GM13976 (cell line): ENCODE data around the gene RPS25.

Source experiments
- DNase-seq: peaks from one replicate; pipeline ENCODE4 v3.0.0; 2012; ENCODE audit warnings: low spot score
- in situ Hi-C: fragments of 300-500 bp; cut with MboI; formaldehyde crosslinking; loops from one replicate; pipeline ENCODE4 v1.12.0; 2022; ENCODE audit warnings: low sequenced_read_pairs, mixed read lengths, inconsistent platforms; ENCODE audit not compliant: unreplicated experiment
- TF ChIP-seq, protein P1 (sequence below): IDR thresholded peaks from 2 replicates; pipeline ENCODE4 v1.5.1; 2012; ENCODE audit warnings: borderline replicate concordance, mild to moderate bottlenecking; ENCODE audit not compliant: insufficient read depth; ENCODE audit errors: extremely low read depth, missing control alignments, control extremely low read depth

Gene RPS25

GRCh38 chr11:119011476-119012053, 6.6 kb downstream of the RPS25 start:
- TF ChIP-seq, protein P1, sequence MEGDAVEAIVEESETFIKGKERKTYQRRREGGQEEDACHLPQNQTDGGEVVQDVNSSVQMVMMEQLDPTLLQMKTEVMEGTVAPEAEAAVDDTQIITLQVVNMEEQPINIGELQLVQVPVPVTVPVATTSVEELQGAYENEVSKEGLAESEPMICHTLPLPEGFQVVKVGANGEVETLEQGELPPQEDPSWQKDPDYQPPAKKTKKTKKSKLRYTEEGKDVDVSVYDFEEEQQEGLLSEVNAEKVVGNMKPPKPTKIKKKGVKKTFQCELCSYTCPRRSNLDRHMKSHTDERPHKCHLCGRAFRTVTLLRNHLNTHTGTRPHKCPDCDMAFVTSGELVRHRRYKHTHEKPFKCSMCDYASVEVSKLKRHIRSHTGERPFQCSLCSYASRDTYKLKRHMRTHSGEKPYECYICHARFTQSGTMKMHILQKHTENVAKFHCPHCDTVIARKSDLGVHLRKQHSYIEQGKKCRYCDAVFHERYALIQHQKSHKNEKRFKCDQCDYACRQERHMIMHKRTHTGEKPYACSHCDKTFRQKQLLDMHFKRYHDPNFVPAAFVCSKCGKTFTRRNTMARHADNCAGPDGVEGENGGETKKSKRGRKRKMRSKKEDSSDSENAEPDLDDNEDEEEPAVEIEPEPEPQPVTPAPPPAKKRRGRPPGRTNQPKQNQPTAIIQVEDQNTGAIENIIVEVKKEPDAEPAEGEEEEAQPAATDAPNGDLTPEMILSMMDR = no peak
- DNase-seq = peak; percentile 5
- in situ Hi-C loops = no loop called here

DNA sequence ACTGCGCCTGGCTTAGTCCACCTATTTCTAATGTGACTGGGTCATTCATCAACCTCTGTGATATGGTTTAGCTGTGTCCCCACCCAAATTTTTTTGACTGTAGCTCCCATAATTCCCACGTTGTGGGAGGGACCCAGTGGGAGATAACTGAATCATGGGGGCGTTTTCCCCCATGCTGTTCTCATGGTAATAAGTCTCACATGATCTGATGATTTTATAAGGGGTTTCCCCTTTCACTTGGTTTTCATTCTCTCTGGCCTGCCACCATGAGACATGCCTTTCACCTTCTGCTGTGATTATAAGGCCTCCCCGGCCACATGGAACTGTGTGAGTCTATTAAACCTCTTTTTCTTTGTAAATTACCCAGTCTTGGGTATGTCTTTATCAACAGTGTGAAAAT, 11.5 kb downstream of the RPS25 start:
- in situ Hi-C loops = no loop called here
- TF ChIP-seq, protein P1 = no peak
- DNase-seq = no peak

GRCh38 chr11:119000906-119001305, 17.2 kb downstream of the RPS25 start:
- TF ChIP-seq, protein P1 = no peak
- DNase-seq = no peak
- in situ Hi-C loops = no loop called here

GRCh38 chr11:118998822-118999221, 19.3 kb downstream of the RPS25 start:
- in situ Hi-C loops = no loop called here
- TF ChIP-seq, protein P1 = no peak
- no peak for DNase-seq

DNA sequence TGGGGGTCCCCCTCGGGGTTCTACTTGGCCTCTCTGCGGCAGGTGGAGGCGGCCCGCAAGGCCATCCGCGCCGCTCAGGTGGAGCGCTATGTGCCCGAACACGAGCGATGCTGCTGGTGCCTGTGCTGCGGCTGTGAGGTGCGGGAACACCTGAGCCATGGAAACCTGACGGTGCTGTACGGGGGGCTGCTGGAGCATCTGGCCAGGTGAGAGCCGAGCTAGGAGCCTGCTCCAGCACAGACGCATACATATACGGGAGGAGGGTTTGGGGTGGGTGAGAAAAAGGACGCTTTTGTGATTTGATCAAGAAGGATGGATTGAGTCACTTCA, 19.8 kb downstream of the RPS25 start:
- in situ Hi-C loops = no loop called here
- TF ChIP-seq, protein P1 = no peak
- no peak for DNase-seq

- in situ Hi-C loops = no loop called here
- TF ChIP-seq, protein P1 = no peak
- peak; percentile 99 for DNase-seq
Observed at GRCh38 chr11:118997627-118998387, 20.3 kb downstream of the RPS25 start, which contains the start of gene CENATAC. Gene CENATAC, plus strand, starts transcription at chr11:118998138. Its CDS starts 60 bp downstream, at chr11:118998198.
